DND-41 (cell line): Measurements from ENCODE around the gene DNAH11.

Experiments
- ATAC-seq: fragments of 200-7000 bp; cut with Tn5 transposase; 3 replicates; pipeline ENCODE4 v1.9.1; 2021; ENCODE audit warnings: low read depth; ENCODE audit not compliant: insufficient read depth
- DNase-seq: peaks from one replicate; pipeline ENCODE4 v3.0.0-alpha.2; 2020
- H2AFZ ChIP-seq: 2 replicates; pipeline ENCODE4 v1.6.0; 2012; ENCODE audit warnings: low read depth, low read length
- H3K27ac ChIP-seq: 2 replicates; pipeline ENCODE4 v1.5.1; 2012; ENCODE audit warnings: low read length, inconsistent platforms
- H3K27me3 ChIP-seq: fragments of 200-600 bp; sonication (generic); 2 replicates; pipeline ENCODE4 v1.6.0; 2012; ENCODE audit warnings: low read length, mild to moderate bottlenecking, inconsistent platforms; ENCODE audit not compliant: insufficient read depth, poor library complexity
- H3K36me3 ChIP-seq: 2 replicates; pipeline ENCODE4 v1.5.1; 2012; ENCODE audit warnings: low read length, inconsistent platforms; ENCODE audit not compliant: insufficient read depth
- H3K4me1 ChIP-seq: 2 replicates; pipeline ENCODE4 v1.5.1; 2012; ENCODE audit warnings: mild to moderate bottlenecking, low read length; ENCODE audit not compliant: insufficient read depth
- H3K4me2 ChIP-seq: 2 replicates; pipeline ENCODE4 v1.6.0; 2012; ENCODE audit warnings: mild to moderate bottlenecking, moderate library complexity, low read length, inconsistent platforms; ENCODE audit not compliant: insufficient read depth
- H3K4me3 ChIP-seq, 2 experiments: fragments of 200-600 bp in 1 of 2; shearing (Covaris generic) in 1 of 2; 2 replicates each; pipeline ENCODE4 v1.5.1; 2012 to 2016; ENCODE audit warnings: inconsistent platforms in 2 of 2, low read length in 2 of 2, mild to moderate bottlenecking in 2 of 2, low read depth in 1 of 2, moderate library complexity in 1 of 2
- H3K79me2 ChIP-seq: 2 replicates; pipeline ENCODE4 v1.6.0; 2012; ENCODE audit warnings: low read length, inconsistent platforms; ENCODE audit not compliant: insufficient read depth
- H3K9ac ChIP-seq: 2 replicates; pipeline ENCODE4 v1.6.0; 2012; ENCODE audit warnings: low read depth, mild to moderate bottlenecking, inconsistent platforms, low read length, moderate library complexity
- H3K9me3 ChIP-seq: 2 replicates; pipeline ENCODE4 v1.5.1; 2012; ENCODE audit warnings: low read length, moderate library complexity, mild to moderate bottlenecking, inconsistent platforms; ENCODE audit not compliant: insufficient read depth, severe bottlenecking
- H4K20me1 ChIP-seq: 2 replicates; pipeline ENCODE4 v1.6.0; 2012; ENCODE audit warnings: low read length; ENCODE audit not compliant: insufficient read depth
- CTCF ChIP-seq: IDR thresholded peaks from 2 replicates; pipeline ENCODE4 v1.5.1; 2012; ENCODE audit warnings: borderline replicate concordance, low read length, moderate library complexity, mild to moderate bottlenecking; ENCODE audit not compliant: poor library complexity, severe bottlenecking; ENCODE audit errors: extremely low read depth
- EZH2 ChIP-seq: IDR thresholded peaks from 3 replicates; pipeline ENCODE4 v1.6.1; 2012; ENCODE audit warnings: borderline replicate concordance, low read depth, mild to moderate bottlenecking, moderate library complexity, low read length, inconsistent platforms; ENCODE audit not compliant: severe bottlenecking

Gene DNAH11

GRCh38 chr7:21754963-21755362 lies 212.1 kb downstream of the DNAH11 start:
- Histone ChIP-seq H3K27me3 (peaks cover 3% of the 10 kb centered on the region), H4K20me1 (no peaks in the 10 kb centered on the region), H3K36me3 (no peaks in the 10 kb centered on the region), H3K27ac (no peak overlapping the region), H3K79me2 (no peaks in the 10 kb centered on the region), H3K4me1 (no peaks in the 10 kb centered on the region), H3K4me2 (no peak overlapping the region), H3K4me3 (no peak overlapping the region), H3K9ac (no peak overlapping the region), H3K9me3 (no peaks in the 10 kb centered on the region), H2AFZ (no peak overlapping the region)
- DNase-seq: no peak
- no peak for ATAC-seq
- TF ChIP-seq EZH2: no peak
- TF ChIP-seq CTCF: no peak

DNA sequence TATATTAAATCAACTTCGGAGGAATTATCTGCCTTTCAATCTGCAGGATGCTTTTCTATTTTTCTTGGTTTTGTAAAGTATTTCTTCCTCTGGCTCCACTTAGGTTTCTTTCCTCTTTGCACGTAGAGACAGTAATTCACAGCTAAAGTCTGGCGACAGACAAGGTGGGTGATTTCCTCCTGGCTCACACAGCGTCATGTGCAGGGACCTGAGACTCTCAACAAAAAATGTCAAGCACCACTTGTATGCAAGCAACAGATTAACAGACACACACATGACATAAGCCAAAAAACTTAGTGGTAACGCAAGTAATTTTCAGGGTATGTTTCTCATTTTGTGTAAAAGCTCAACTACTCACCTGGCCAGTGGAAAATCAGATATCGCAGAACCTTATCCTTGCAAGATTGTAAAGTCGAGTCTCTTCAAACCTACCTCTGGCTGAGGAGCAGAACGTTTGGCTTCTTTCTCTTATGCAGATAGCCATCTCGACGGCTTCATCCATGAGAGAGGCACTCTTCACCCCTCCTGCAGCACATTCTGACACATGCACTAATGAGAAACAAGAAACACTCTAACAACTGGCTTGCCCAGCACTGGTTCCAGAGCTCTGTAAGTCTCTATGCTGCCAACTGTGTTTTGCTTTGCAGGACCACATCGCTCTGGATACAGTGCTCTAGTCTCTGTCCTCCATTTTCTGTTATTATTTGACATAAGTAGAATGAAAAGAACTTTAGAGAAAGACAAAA lies 214.9 kb downstream of the DNAH11 start:
- H3K4me3 ChIP-seq: no peak overlapping the region
- H4K20me1 ChIP-seq: no peaks in the 10 kb centered on the region
- no peak overlapping the region for H3K27ac ChIP-seq
- H3K79me2 ChIP-seq: no peaks in the 10 kb centered on the region
- no peaks in the 10 kb centered on the region for H3K9me3 ChIP-seq
- ATAC-seq (no peak), DNase-seq (no peak)
- no peak overlapping the region for H3K9ac ChIP-seq
- TF ChIP-seq EZH2 (no peak), CTCF (no peak)
- no peak overlapping the region for H2AFZ ChIP-seq
- peaks cover 5% of the 10 kb centered on the region for H3K27me3 ChIP-seq
- H3K4me1 ChIP-seq: no peaks in the 10 kb centered on the region
- no peaks in the 10 kb centered on the region for H3K36me3 ChIP-seq
- H3K4me2 ChIP-seq: no peak overlapping the region

GRCh38 chr7:21758286-21758685 lies 215.4 kb downstream of the DNAH11 start:
- Histone ChIP-seq H2AFZ (no peak overlapping the region), H3K9me3 (no peaks in the 10 kb centered on the region), H3K27ac (no peak overlapping the region), H4K20me1 (no peaks in the 10 kb centered on the region), H3K27me3 (peaks cover 5% of the 10 kb centered on the region), H3K36me3 (no peaks in the 10 kb centered on the region), H3K4me2 (no peak overlapping the region), H3K4me1 (no peaks in the 10 kb centered on the region), H3K79me2 (no peaks in the 10 kb centered on the region), H3K9ac (no peak overlapping the region), H3K4me3 (no peak overlapping the region)
- ATAC-seq: no peak
- no peak for TF ChIP-seq CTCF
- TF ChIP-seq EZH2: no peak
- DNase-seq: no peak

GRCh38 chr7:21762469-21762868 lies 219.6 kb downstream of the DNAH11 start:
- TF ChIP-seq CTCF: no peak
- no peak for TF ChIP-seq EZH2
- Histone ChIP-seq H3K79me2 (no peaks in the 10 kb centered on the region), H3K27ac (no peak overlapping the region), H3K9ac (no peak overlapping the region), H3K36me3 (no peaks in the 10 kb centered on the region), H2AFZ (no peak overlapping the region), H3K9me3 (no peaks in the 10 kb centered on the region), H3K4me1 (no peaks in the 10 kb centered on the region), H3K27me3 (peaks cover 10% of the 10 kb centered on the region), H3K4me2 (no peak overlapping the region), H3K4me3 (no peak overlapping the region), H4K20me1 (no peaks in the 10 kb centered on the region)
- DNase-seq (no peak), ATAC-seq (no peak)
